GM23338 (cell line): ENCODE measurements around the gene ZEB2. TPM values are rescaled to one million over a fixed set of nuclear protein-coding genes. Genes with fewer than 3 reads are reported as not detected.

Source experiments
- ATAC-seq: fragments of 200-7000 bp; cut with Tn5 transposase; 3 replicates; pipeline ENCODE4 v1.9.1; 2020
- DNase-seq: peaks from one replicate; pipeline ENCODE4 v3.0.0-alpha.2; 2015; ENCODE audit warnings: low spot score
- H2AFZ ChIP-seq: fragments of 200-600 bp; sonication (generic); 2 replicates; pipeline ENCODE4 v1.8.0; 2016; ENCODE audit warnings: antibody characterized with exemption, mild to moderate bottlenecking, moderate library complexity
- H3F3A ChIP-seq: fragments of 200-600 bp; sonication (generic); replicated peaks from 2 replicates; pipeline ENCODE4 v1.8.0; 2017; ENCODE audit warnings: antibody characterized with exemption, mixed run types, low read depth
- H3K27ac ChIP-seq: fragments of 200-600 bp; sonication (generic); 2 replicates; pipeline ENCODE4 v1.6.1; 2016; ENCODE audit warnings: low read depth
- H3K27me3 ChIP-seq: fragments of 200-600 bp; sonication (generic); 2 replicates; pipeline ENCODE4 v1.8.0; 2016; ENCODE audit warnings: mild to moderate bottlenecking, mixed run types, moderate library complexity; ENCODE audit not compliant: insufficient read depth
- H3K36me3 ChIP-seq: fragments of 200-600 bp; sonication (generic); 2 replicates; pipeline ENCODE4 v1.8.0; 2016; ENCODE audit warnings: mild to moderate bottlenecking; ENCODE audit not compliant: insufficient read depth
- H3K4me1 ChIP-seq: fragments of 200-600 bp; sonication (generic); 2 replicates; pipeline ENCODE4 v1.8.0; 2016; ENCODE audit warnings: mild to moderate bottlenecking, moderate library complexity; ENCODE audit not compliant: insufficient read depth
- H3K4me2 ChIP-seq: fragments of 200-600 bp; sonication (generic); 2 replicates; pipeline ENCODE4 v1.7.1; 2017; ENCODE audit warnings: mixed run types
- H3K4me3 ChIP-seq: fragments of 200-600 bp; sonication (generic); 2 replicates; pipeline ENCODE4 v1.6.1; 2016; ENCODE audit warnings: mixed run types
- H3K79me2 ChIP-seq: fragments of 200-600 bp; sonication (generic); replicated peaks from 2 replicates; pipeline ENCODE4 v1.8.0; 2017; ENCODE audit warnings: mild to moderate bottlenecking; ENCODE audit not compliant: insufficient read depth
- H3K9me2 ChIP-seq: fragments of 200-600 bp; sonication (generic); 2 replicates; pipeline ENCODE4 v1.8.0; 2017; ENCODE audit not compliant: insufficient read depth
- H4K20me1 ChIP-seq: fragments of 200-600 bp; sonication (generic); replicated peaks from 2 replicates; pipeline ENCODE4 v1.8.0; 2017; ENCODE audit warnings: mild to moderate bottlenecking; ENCODE audit not compliant: insufficient read depth
- H3K27ac Mint-ChIP-seq: 2 replicates; pipeline ENCODE4 v1.8.0; 2020; ENCODE audit warnings: inconsistent platforms, mild to moderate bottlenecking, moderate library complexity, mixed read lengths
- H3K27me3 Mint-ChIP-seq: 3 replicates; pipeline ENCODE4 v1.8.0; 2022; ENCODE audit warnings: low read depth, mild to moderate bottlenecking, moderate library complexity, mixed read lengths, inconsistent platforms; ENCODE audit not compliant: insufficient read depth, poor library complexity
- H3K36me3 Mint-ChIP-seq: 3 replicates; pipeline ENCODE4 v1.8.0; 2021; ENCODE audit warnings: low read depth, mild to moderate bottlenecking, inconsistent platforms, moderate library complexity, mixed read lengths
- H3K4me1 Mint-ChIP-seq: 3 replicates; pipeline ENCODE4 v1.8.0; 2020; ENCODE audit warnings: mild to moderate bottlenecking, inconsistent platforms, mixed read lengths
- H3K4me3 Mint-ChIP-seq: 3 replicates; pipeline ENCODE4 v1.8.0; 2021; ENCODE audit warnings: moderate library complexity, mild to moderate bottlenecking, inconsistent platforms, mixed read lengths
- H3K9me3 Mint-ChIP-seq: 3 replicates; pipeline ENCODE4 v1.8.0; 2020; ENCODE audit warnings: moderate library complexity, mild to moderate bottlenecking, inconsistent platforms, mixed read lengths
- CREB1 ChIP-seq: fragments of 250-450 bp; sonication (Bioruptor Pico); IDR thresholded peaks from 2 replicates; pipeline ENCODE4 v1.5.0; 2020; ENCODE audit warnings: low read depth, mild to moderate bottlenecking, moderate library complexity
- EZH2 ChIP-seq: fragments of 200-600 bp; sonication (generic); IDR thresholded peaks from one replicate; pipeline ENCODE4 v1.8.0; 2017; ENCODE audit warnings: antibody characterized with exemption, mild to moderate bottlenecking, low read depth; ENCODE audit not compliant: unreplicated experiment
- EZH2phosphoT487 ChIP-seq: fragments of 200-600 bp; sonication (generic); IDR thresholded peaks from one replicate; pipeline ENCODE4 v1.8.1; 2018; ENCODE audit warnings: antibody characterized with exemption; ENCODE audit not compliant: unreplicated experiment
- JUNB ChIP-seq: IDR thresholded peaks from one replicate; pipeline ENCODE4 v1.6.1; 2016; ENCODE audit warnings: antibody characterized with exemption; ENCODE audit not compliant: unreplicated experiment
- NANOG ChIP-seq: IDR thresholded peaks from 2 replicates; pipeline ENCODE4 v1.6.1; 2016; ENCODE audit warnings: antibody characterized with exemption, borderline replicate concordance
- POLR2AphosphoS5 ChIP-seq: IDR thresholded peaks from 2 replicates; pipeline ENCODE4 v1.6.1; 2016; ENCODE audit warnings: antibody characterized with exemption, low read depth
- STAT1 ChIP-seq: IDR thresholded peaks from one replicate; pipeline ENCODE4 v1.6.1; 2016; ENCODE audit warnings: antibody characterized with exemption; ENCODE audit not compliant: unreplicated experiment
- ZNF114 ChIP-seq: fragments of 250-450 bp; sonication (Bioruptor Pico); IDR thresholded peaks from 2 replicates; pipeline ENCODE4 v1.5.0; 2020; ENCODE audit warnings: mild to moderate bottlenecking, moderate library complexity
- ZNF331 ChIP-seq: fragments of 250-450 bp; sonication (Bioruptor Pico); IDR thresholded peaks from 2 replicates; pipeline ENCODE4 v1.5.0; 2020; ENCODE audit warnings: low read depth, mild to moderate bottlenecking, moderate library complexity
- polyA plus RNA-seq: library from polyadenylated mRNA; unstranded; fragments of >200 nt; fragmentation: Nextera tagmentation; extraction: Ambion mirVana; gene quantifications from 2 replicates; pipeline ENCODE4 v1.2.1, GENCODE V29; 2016
- total RNA-seq: library from RNA; depleted of rRNA; stranded (reverse); fragments of >200 nt; shearing (Covaris generic); gene quantifications from 2 replicates; pipeline ENCODE4 v1.2.3, GENCODE V29; 2014
- TF ChIP-seq, protein P1 (sequence below): IDR thresholded peaks from 2 replicates; pipeline ENCODE4 v1.6.1; 2016; ENCODE audit warnings: antibody characterized with exemption
- TF ChIP-seq, protein P2 (sequence below): fragments of 250-450 bp; sonication (Bioruptor Pico); IDR thresholded peaks from 2 replicates; pipeline ENCODE4 v1.5.0; 2020; ENCODE audit warnings: mild to moderate bottlenecking, moderate library complexity
- TF ChIP-seq, protein P3 (sequence below): IDR thresholded peaks from one replicate; pipeline ENCODE4 v1.6.1; 2018; ENCODE audit warnings: antibody characterized with exemption; ENCODE audit not compliant: unreplicated experiment
- TF ChIP-seq, protein P4 (sequence below), 2 experiments: fragments of 200-600 bp in 1 of 2; sonication (generic) in 1 of 2; conservative IDR thresholded peaks; 2 replicates each; pipeline versions ENCODE4 v1.5.1 to v1.6.1; 2016 to 2017; ENCODE audit warnings: antibody characterized with exemption in 2 of 2, low read depth in 2 of 2, mild to moderate bottlenecking in 2 of 2, moderate library complexity in 1 of 2

ZEB2 gene
- total and polyA plus RNA-seq, 2 experiments from 2014 or later = 0.45 TPM; not detected in 1

DNA sequence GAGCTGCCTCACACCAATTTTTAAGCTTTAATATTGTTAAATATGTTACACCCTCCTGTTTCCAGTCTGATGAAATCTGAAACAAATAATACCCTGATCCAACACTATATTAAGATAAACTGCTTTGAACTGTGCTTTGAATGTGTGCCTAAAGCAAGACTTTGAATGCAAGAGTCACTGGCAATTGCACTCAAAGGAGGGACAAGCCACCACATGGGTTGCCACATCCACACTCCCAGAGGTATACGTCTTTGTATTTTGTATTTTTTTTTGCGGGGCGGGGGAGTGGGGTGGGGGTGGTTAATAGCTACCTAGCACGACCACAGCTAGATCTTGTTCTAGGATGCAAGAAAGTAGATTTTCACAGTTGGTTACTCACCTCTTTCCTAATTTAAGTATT lies 1.8 kb upstream of the ZEB2 start:
- no peaks in the 10 kb centered on the region for H3K36me3 Mint-ChIP-seq
- H3K27me3 ChIP-seq = peaks cover 84% of the 10 kb centered on the region
- H2AFZ ChIP-seq = no peak overlapping the region
- TF ChIP-seq, protein P1, sequence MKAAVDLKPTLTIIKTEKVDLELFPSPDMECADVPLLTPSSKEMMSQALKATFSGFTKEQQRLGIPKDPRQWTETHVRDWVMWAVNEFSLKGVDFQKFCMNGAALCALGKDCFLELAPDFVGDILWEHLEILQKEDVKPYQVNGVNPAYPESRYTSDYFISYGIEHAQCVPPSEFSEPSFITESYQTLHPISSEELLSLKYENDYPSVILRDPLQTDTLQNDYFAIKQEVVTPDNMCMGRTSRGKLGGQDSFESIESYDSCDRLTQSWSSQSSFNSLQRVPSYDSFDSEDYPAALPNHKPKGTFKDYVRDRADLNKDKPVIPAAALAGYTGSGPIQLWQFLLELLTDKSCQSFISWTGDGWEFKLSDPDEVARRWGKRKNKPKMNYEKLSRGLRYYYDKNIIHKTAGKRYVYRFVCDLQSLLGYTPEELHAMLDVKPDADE = no peak
- no peak for TF ChIP-seq CREB1 (CRISPR knock-in tag)
- TF ChIP-seq NANOG = no peak
- TF ChIP-seq JUNB = no peak
- no peak for TF ChIP-seq ZNF331 (CRISPR knock-in tag)
- no peak for TF ChIP-seq EZH2phosphoT487
- TF ChIP-seq, protein P2, sequence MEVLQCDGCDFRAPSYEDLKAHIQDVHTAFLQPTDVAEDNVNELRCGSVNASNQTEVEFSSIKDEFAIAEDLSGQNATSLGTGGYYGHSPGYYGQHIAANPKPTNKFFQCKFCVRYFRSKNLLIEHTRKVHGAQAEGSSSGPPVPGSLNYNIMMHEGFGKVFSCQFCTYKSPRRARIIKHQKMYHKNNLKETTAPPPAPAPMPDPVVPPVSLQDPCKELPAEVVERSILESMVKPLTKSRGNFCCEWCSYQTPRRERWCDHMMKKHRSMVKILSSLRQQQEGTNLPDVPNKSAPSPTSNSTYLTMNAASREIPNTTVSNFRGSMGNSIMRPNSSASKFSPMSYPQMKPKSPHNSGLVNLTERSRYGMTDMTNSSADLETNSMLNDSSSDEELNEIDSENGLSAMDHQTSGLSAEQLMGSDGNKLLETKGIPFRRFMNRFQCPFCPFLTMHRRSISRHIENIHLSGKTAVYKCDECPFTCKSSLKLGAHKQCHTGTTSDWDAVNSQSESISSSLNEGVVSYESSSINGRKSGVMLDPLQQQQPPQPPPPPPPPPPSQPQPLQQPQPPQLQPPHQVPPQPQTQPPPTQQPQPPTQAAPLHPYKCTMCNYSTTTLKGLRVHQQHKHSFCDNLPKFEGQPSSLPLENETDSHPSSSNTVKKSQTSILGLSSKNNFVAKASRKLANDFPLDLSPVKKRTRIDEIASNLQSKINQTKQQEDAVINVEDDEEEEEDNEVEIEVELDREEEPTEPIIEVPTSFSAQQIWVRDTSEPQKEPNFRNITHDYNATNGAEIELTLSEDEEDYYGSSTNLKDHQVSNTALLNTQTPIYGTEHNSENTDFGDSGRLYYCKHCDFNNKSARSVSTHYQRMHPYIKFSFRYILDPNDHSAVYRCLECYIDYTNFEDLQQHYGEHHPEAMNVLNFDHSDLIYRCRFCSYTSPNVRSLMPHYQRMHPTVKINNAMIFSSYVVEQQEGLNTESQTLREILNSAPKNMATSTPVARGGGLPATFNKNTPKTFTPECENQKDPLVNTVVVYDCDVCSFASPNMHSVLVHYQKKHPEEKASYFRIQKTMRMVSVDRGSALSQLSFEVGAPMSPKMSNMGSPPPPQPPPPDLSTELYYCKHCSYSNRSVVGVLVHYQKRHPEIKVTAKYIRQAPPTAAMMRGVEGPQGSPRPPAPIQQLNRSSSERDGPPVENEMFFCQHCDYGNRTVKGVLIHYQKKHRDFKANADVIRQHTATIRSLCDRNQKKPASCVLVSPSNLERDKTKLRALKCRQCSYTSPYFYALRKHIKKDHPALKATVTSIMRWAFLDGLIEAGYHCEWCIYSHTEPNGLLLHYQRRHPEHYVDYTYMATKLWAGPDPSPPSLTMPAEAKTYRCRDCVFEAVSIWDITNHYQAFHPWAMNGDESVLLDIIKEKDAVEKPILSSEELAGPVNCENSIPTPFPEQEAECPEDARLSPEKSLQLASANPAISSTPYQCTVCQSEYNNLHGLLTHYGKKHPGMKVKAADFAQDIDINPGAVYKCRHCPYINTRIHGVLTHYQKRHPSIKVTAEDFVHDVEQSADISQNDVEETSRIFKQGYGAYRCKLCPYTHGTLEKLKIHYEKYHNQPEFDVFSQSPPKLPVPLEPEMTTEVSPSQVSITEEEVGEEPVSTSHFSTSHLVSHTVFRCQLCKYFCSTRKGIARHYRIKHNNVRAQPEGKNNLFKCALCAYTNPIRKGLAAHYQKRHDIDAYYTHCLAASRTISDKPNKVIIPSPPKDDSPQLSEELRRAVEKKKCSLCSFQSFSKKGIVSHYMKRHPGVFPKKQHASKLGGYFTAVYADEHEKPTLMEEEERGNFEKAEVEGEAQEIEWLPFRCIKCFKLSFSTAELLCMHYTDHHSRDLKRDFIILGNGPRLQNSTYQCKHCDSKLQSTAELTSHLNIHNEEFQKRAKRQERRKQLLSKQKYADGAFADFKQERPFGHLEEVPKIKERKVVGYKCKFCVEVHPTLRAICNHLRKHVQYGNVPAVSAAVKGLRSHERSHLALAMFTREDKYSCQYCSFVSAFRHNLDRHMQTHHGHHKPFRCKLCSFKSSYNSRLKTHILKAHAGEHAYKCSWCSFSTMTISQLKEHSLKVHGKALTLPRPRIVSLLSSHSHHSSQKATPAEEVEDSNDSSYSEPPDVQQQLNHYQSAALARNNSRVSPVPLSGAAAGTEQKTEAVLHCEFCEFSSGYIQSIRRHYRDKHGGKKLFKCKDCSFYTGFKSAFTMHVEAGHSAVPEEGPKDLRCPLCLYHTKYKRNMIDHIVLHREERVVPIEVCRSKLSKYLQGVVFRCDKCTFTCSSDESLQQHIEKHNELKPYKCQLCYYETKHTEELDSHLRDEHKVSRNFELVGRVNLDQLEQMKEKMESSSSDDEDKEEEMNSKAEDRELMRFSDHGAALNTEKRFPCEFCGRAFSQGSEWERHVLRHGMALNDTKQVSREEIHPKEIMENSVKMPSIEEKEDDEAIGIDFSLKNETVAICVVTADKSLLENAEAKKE = no peak
- no peak for TF ChIP-seq POLR2AphosphoS5
- TF ChIP-seq, protein P3, sequence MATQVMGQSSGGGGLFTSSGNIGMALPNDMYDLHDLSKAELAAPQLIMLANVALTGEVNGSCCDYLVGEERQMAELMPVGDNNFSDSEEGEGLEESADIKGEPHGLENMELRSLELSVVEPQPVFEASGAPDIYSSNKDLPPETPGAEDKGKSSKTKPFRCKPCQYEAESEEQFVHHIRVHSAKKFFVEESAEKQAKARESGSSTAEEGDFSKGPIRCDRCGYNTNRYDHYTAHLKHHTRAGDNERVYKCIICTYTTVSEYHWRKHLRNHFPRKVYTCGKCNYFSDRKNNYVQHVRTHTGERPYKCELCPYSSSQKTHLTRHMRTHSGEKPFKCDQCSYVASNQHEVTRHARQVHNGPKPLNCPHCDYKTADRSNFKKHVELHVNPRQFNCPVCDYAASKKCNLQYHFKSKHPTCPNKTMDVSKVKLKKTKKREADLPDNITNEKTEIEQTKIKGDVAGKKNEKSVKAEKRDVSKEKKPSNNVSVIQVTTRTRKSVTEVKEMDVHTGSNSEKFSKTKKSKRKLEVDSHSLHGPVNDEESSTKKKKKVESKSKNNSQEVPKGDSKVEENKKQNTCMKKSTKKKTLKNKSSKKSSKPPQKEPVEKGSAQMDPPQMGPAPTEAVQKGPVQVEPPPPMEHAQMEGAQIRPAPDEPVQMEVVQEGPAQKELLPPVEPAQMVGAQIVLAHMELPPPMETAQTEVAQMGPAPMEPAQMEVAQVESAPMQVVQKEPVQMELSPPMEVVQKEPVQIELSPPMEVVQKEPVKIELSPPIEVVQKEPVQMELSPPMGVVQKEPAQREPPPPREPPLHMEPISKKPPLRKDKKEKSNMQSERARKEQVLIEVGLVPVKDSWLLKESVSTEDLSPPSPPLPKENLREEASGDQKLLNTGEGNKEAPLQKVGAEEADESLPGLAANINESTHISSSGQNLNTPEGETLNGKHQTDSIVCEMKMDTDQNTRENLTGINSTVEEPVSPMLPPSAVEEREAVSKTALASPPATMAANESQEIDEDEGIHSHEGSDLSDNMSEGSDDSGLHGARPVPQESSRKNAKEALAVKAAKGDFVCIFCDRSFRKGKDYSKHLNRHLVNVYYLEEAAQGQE = no peak
- no peak for TF ChIP-seq STAT1
- no peak for TF ChIP-seq ZNF114
- TF ChIP-seq EZH2 = no peak
- TF ChIP-seq, protein P4, sequence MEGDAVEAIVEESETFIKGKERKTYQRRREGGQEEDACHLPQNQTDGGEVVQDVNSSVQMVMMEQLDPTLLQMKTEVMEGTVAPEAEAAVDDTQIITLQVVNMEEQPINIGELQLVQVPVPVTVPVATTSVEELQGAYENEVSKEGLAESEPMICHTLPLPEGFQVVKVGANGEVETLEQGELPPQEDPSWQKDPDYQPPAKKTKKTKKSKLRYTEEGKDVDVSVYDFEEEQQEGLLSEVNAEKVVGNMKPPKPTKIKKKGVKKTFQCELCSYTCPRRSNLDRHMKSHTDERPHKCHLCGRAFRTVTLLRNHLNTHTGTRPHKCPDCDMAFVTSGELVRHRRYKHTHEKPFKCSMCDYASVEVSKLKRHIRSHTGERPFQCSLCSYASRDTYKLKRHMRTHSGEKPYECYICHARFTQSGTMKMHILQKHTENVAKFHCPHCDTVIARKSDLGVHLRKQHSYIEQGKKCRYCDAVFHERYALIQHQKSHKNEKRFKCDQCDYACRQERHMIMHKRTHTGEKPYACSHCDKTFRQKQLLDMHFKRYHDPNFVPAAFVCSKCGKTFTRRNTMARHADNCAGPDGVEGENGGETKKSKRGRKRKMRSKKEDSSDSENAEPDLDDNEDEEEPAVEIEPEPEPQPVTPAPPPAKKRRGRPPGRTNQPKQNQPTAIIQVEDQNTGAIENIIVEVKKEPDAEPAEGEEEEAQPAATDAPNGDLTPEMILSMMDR (conservative IDR thresholded peaks at IDR 0.05; ENCODE audit: low read depth in 2 of 2) = no peak
- no peak overlapping the region for H3K27ac Mint-ChIP-seq
- peaks cover 17% of the 10 kb centered on the region for H3F3A ChIP-seq
- ATAC-seq = no peak
- H3K4me1 ChIP-seq = peaks cover 63% of the 10 kb centered on the region
- no peaks in the 10 kb centered on the region for H3K9me2 ChIP-seq
- H3K9me3 Mint-ChIP-seq = no peaks in the 10 kb centered on the region; the same call in 2 of the 3 replicates
- no peak overlapping the region for H3K4me3 Mint-ChIP-seq
- H3K36me3 ChIP-seq = no peaks in the 10 kb centered on the region
- peaks cover 16% of the 10 kb centered on the region for H4K20me1 ChIP-seq
- DNase-seq = no peak
- H3K4me2 ChIP-seq = no peak overlapping the region
- H3K4me1 Mint-ChIP-seq = peaks cover 44% of the 10 kb centered on the region
- no peak overlapping the region for H3K27ac ChIP-seq
- no peak overlapping the region for H3K4me3 ChIP-seq
- peaks cover 23% of the 10 kb centered on the region for H3K27me3 Mint-ChIP-seq
- H3K79me2 ChIP-seq = no peaks in the 10 kb centered on the region
